Activated naive CD8-positive, alpha-beta T cell (primary cell): ENCODE results near the gene BICDL1.
"Not testable (repeated sequence)": the region's sequence is repeated elsewhere in the genome, so short reads cannot be mapped to it uniquely, and the experiment has no call there.

ENCODE experiments used
- H3K27ac Mint-ChIP-seq: one replicate; pipeline ENCODE4 v1.8.0; 2021; ENCODE audit warnings: mixed read lengths
- H3K27me3 Mint-ChIP-seq: one replicate; pipeline ENCODE4 v1.8.0; 2021; ENCODE audit warnings: mixed read lengths
- H3K36me3 Mint-ChIP-seq: one replicate; pipeline ENCODE4 v1.8.0; 2021; ENCODE audit warnings: mixed read lengths
- H3K4me1 Mint-ChIP-seq: one replicate; pipeline ENCODE4 v1.8.0; 2021; ENCODE audit warnings: low read depth, mixed read lengths
- H3K4me3 Mint-ChIP-seq: one replicate; pipeline ENCODE4 v1.8.0; 2021; ENCODE audit warnings: mild to moderate bottlenecking, mixed read lengths
- H3K9me3 Mint-ChIP-seq: one replicate; pipeline ENCODE4 v1.8.0; 2021; ENCODE audit warnings: low read depth, mixed read lengths

The BICDL1 gene

GRCh38 chr12:119990382-119990874, 1.4 kb downstream of the BICDL1 start:
- Mint-ChIP-seq H3K36me3 (peaks cover 26% of the 10 kb centered on the region), H3K4me1 (peaks cover 52% of the 10 kb centered on the region), H3K27ac (peak overlapping the region; percentile 93), H3K27me3 (no peaks in the 10 kb centered on the region), H3K9me3 (no peaks in the 10 kb centered on the region), H3K4me3 (peak overlapping the region; percentile 96)

DNA sequence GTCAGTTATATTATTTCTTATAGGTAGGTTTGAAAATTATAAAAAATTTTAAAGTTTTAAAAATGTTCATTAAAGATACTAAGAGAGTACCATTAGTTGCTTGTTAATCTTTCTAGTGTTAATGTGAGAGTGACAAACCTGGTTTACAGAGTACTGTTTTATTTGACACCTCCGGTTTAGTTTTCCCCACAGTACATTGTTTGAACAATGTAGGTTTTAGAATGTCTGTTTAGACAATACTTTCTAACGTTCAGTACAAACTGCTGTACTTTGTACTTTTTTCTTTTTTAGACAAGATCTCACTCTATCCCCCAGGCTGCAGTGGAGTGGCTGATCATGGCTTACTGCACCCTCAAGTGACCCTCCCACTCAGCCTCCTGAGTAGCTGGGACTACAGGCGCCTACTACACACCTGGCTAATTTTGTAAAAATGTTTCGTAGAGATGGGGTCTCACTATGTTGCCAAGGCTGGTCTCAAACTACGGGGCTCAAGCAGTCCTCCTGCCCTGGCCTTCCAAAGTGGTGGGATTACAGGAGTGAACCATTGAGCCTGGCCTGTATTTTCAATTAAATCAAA, 3.2 kb downstream of the BICDL1 start:
- H3K4me3 Mint-ChIP-seq: peak overlapping the region; percentile 96
- peaks cover 62% of the 10 kb centered on the region for H3K4me1 Mint-ChIP-seq

GRCh38 chr12:119994892-119995658, 6.0 kb downstream of the BICDL1 start:
- Mint-ChIP-seq H3K4me1 (peaks cover 72% of the 10 kb centered on the region), H3K27me3 (no peaks in the 10 kb centered on the region), H3K9me3 (no peaks in the 10 kb centered on the region), H3K36me3 (peaks cover 42% of the 10 kb centered on the region), H3K27ac (peak overlapping the region; percentile 78), H3K4me3 (peak overlapping the region; percentile 14)

More for the DNA sequence above, 3.2 kb downstream of the BICDL1 start:
- Mint-ChIP-seq H3K36me3 (peaks cover 33% of the 10 kb centered on the region), H3K9me3 (no peaks in the 10 kb centered on the region), H3K27me3 (no peaks in the 10 kb centered on the region), H3K27ac (peak overlapping the region; percentile 84)

- peak overlapping the region; percentile 86 for H3K27ac Mint-ChIP-seq
- H3K9me3 Mint-ChIP-seq: no peaks in the 10 kb centered on the region
- H3K36me3 Mint-ChIP-seq: peaks cover 39% of the 10 kb centered on the region
- peaks cover 70% of the 10 kb centered on the region for H3K4me1 Mint-ChIP-seq
- no peaks in the 10 kb centered on the region for H3K27me3 Mint-ChIP-seq
- H3K4me3 Mint-ChIP-seq: peak overlapping the region; percentile 22
Measured at GRCh38 chr12:119996417-119996816, 7.4 kb downstream of the BICDL1 start.

GRCh38 chr12:119998471-119999245, 9.6 kb downstream of the BICDL1 start:
- H3K4me3 Mint-ChIP-seq: no peak overlapping the region
- H3K27me3 Mint-ChIP-seq: no peaks in the 10 kb centered on the region
- H3K4me1 Mint-ChIP-seq: peaks cover 71% of the 10 kb centered on the region
- no peaks in the 10 kb centered on the region for H3K9me3 Mint-ChIP-seq
- peaks cover 44% of the 10 kb centered on the region for H3K36me3 Mint-ChIP-seq
- peak overlapping the region; percentile 77 for H3K27ac Mint-ChIP-seq

- Mint-ChIP-seq H3K27me3 (no peaks in the 10 kb centered on the region), H3K27ac (no peak overlapping the region), H3K36me3 (peaks cover 40% of the 10 kb centered on the region), H3K4me1 (peaks cover 71% of the 10 kb centered on the region), H3K4me3 (no peak overlapping the region), H3K9me3 (no peaks in the 10 kb centered on the region)
Measured at GRCh38 chr12:120000556-120000955, 11.5 kb downstream of the BICDL1 start.

- Mint-ChIP-seq H3K27ac (peak overlapping the region; percentile 97), H3K4me1 (peaks cover 90% of the 10 kb centered on the region), H3K36me3 (peaks cover 45% of the 10 kb centered on the region)
Measured at GRCh38 chr12:120006258-120006975, 17.4 kb downstream of the BICDL1 start.

GRCh38 chr12:120007272-120007671, 18.2 kb downstream of the BICDL1 start:
- H3K4me3 Mint-ChIP-seq: peak overlapping the region; percentile 75
- H3K36me3 Mint-ChIP-seq: peaks cover 45% of the 10 kb centered on the region
- H3K27ac Mint-ChIP-seq: peak overlapping the region; percentile 97
- H3K9me3 Mint-ChIP-seq: no peaks in the 10 kb centered on the region
- H3K4me1 Mint-ChIP-seq: peaks cover 91% of the 10 kb centered on the region
- H3K27me3 Mint-ChIP-seq: no peaks in the 10 kb centered on the region

More at GRCh38 chr12:120006258-120006975, 17.4 kb downstream of the BICDL1 start:
- Mint-ChIP-seq H3K4me3 (peak overlapping the region; percentile 75), H3K27me3 (no peaks in the 10 kb centered on the region), H3K9me3 (no peaks in the 10 kb centered on the region)

- H3K9me3 Mint-ChIP-seq: peaks cover 3% of the 10 kb centered on the region
Measured at GRCh38 chr12:120010661-120011230, 21.7 kb downstream of the BICDL1 start.

GRCh38 chr12:120012067-120012621, 23.1 kb downstream of the BICDL1 start:
- Mint-ChIP-seq H3K27ac (peak overlapping the region; percentile 100), H3K36me3 (peaks cover 31% of the 10 kb centered on the region), H3K27me3 (no peaks in the 10 kb centered on the region), H3K4me1 (peaks cover 91% of the 10 kb centered on the region), H3K9me3 (peaks cover 3% of the 10 kb centered on the region), H3K4me3 (peak overlapping the region; percentile 71)

More at GRCh38 chr12:120010661-120011230, 21.7 kb downstream of the BICDL1 start:
- peaks cover 38% of the 10 kb centered on the region for H3K36me3 Mint-ChIP-seq
- H3K27me3 Mint-ChIP-seq: no peaks in the 10 kb centered on the region
- peak overlapping the region; percentile 71 for H3K4me3 Mint-ChIP-seq
- peak overlapping the region; percentile 100 for H3K27ac Mint-ChIP-seq
- H3K4me1 Mint-ChIP-seq: peaks cover 96% of the 10 kb centered on the region

GRCh38 chr12:120013659-120014380, 24.8 kb downstream of the BICDL1 start:
- Mint-ChIP-seq H3K9me3 (peaks cover 3% of the 10 kb centered on the region), H3K27ac (peak overlapping the region; percentile 100), H3K36me3 (peaks cover 26% of the 10 kb centered on the region), H3K4me3 (peak overlapping the region; percentile 84), H3K27me3 (no peaks in the 10 kb centered on the region), H3K4me1 (peaks cover 86% of the 10 kb centered on the region)

DNA sequence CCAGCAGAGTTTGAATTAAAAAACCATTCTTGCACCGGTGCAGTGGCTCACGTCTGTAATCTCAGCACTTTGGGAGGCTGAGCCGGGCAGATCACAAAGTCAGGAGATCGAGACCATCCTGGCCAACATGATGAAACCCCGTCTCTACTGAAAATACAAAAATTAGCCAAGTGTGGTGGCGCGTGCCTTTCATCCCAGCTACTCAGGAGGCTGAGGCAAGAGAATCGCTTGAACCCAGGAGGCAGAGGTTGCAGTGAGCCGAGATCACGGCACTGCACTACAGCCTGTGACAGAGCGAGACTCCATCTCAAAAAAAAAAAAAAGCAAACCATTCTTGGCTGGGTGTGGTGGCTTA, 25.3 kb downstream of the BICDL1 start:
- not testable (repeated sequence) for H3K9me3 Mint-ChIP-seq, H3K27me3 Mint-ChIP-seq
- peaks cover 85% of the 10 kb centered on the region for H3K4me1 Mint-ChIP-seq
- peak overlapping the region; percentile 100 for H3K27ac Mint-ChIP-seq
- H3K36me3 Mint-ChIP-seq: peaks cover 26% of the 10 kb centered on the region
- H3K4me3 Mint-ChIP-seq: peak overlapping the region; percentile 84

- Mint-ChIP-seq H3K27me3 (no peaks in the 10 kb centered on the region), H3K36me3 (peaks cover 19% of the 10 kb centered on the region), H3K4me1 (peaks cover 83% of the 10 kb centered on the region), H3K27ac (peak overlapping the region; percentile 100), H3K4me3 (peak overlapping the region; percentile 81), H3K9me3 (peaks cover 3% of the 10 kb centered on the region)
Measured at GRCh38 chr12:120015313-120015712, 26.3 kb downstream of the BICDL1 start.
